Endothelial cell of umbilical vein (primary cell): ENCODE data around the gene ARL13A. TPM values are rescaled to one million over a fixed set of nuclear protein-coding genes. Genes with fewer than 3 reads are reported as not detected.

Experiments
- BruUV-seq: library from RNA; stranded (reverse); fragments of 400-500 nt; replicated peaks from 2 replicates; lab custom pipeline; 2021; lab: Mats Ljungman, UMichigan
- CTCF ChIA-PET: fragments of 300-600, 350-600 bp; sonication (Branson Sonifier 250); formaldehyde crosslinking; loops from one replicate; lab custom pipeline; 2021; ENCODE audit warnings: antibody characterized with exemption, inconsistent platforms; lab: Charles Lee
- POLR2A ChIA-PET: fragments of 300-600, 350-600 bp; sonication (Branson Sonifier 250); formaldehyde crosslinking; loops from one replicate; lab custom pipeline; 2021; ENCODE audit warnings: antibody characterized with exemption, inconsistent platforms; lab: Charles Lee
- DNase-seq: peaks from one replicate; pipeline ENCODE4 v3.0.0-alpha.2; 2011; ENCODE audit warnings: low read depth, low spot score
- FAIRE-seq: peaks from 2 replicates; lab custom pipeline; 2011; peaks lifted over from hg19 to GRCh38; lab: Jason Lieb, UNC
- H2AFZ ChIP-seq: 2 replicates; pipeline ENCODE4 v1.6.0; 2012; ENCODE audit warnings: low read depth, low read length, control low read depth, inconsistent platforms
- H3K27ac ChIP-seq: 2 replicates; pipeline ENCODE4 v1.5.1; 2011; ENCODE audit warnings: low read depth, mild to moderate bottlenecking, control low read depth, low read length, moderate library complexity; ENCODE audit not compliant: insufficient read depth
- H3K27me3 ChIP-seq, 2 experiments: 2 replicates each; pipeline versions ENCODE4 v1.6.0 to v1.6.1; 2011; ENCODE audit warnings: low read length in 2 of 2, mixed read lengths in 1 of 2; ENCODE audit not compliant: control insufficient read depth in 2 of 2, insufficient read depth in 2 of 2
- H3K36me3 ChIP-seq, 2 experiments: 2 replicates in 1 of 2; 3 replicates in 1 of 2; pipeline ENCODE4 v1.5.1; 2011; ENCODE audit warnings: low read length in 2 of 2, mild to moderate bottlenecking in 1 of 2, moderate library complexity in 1 of 2; ENCODE audit not compliant: control insufficient read depth in 2 of 2, insufficient read depth in 2 of 2; ENCODE audit errors: extremely low read depth in 1 of 2
- H3K4me1 ChIP-seq: 3 replicates; pipeline ENCODE4 v1.5.1; 2011; ENCODE audit warnings: mild to moderate bottlenecking, low read length; ENCODE audit not compliant: control insufficient read depth, insufficient read depth; ENCODE audit errors: extremely low read depth
- H3K4me2 ChIP-seq: 2 replicates; pipeline ENCODE4 v1.6.1; 2011; ENCODE audit warnings: low read length, control low read depth, mixed read lengths; ENCODE audit not compliant: insufficient read depth
- H3K4me3 ChIP-seq, 3 experiments: fragments of 200-600 bp in 1 of 3; sonication (generic), shearing (Covaris generic) in 1 of 3; replicated peaks in 1 of 3; 2 replicates each; pipeline ENCODE4 v1.5.1; 2011 to 2016; ENCODE audit warnings: control low read depth in 3 of 3, low read length in 3 of 3, mild to moderate bottlenecking in 2 of 3, inconsistent platforms in 1 of 3, low read depth in 1 of 3, moderate library complexity in 1 of 3; ENCODE audit not compliant: insufficient read depth in 1 of 3
- H3K79me2 ChIP-seq: 2 replicates; pipeline ENCODE4 v1.6.0; 2012; ENCODE audit warnings: low read length, inconsistent platforms; ENCODE audit not compliant: control insufficient read depth, insufficient read depth
- H3K9ac ChIP-seq: replicated peaks from 2 replicates; pipeline ENCODE3; 2011; ENCODE audit warnings: low read length, control low read depth; ENCODE audit not compliant: insufficient read depth; ENCODE audit errors: extremely low read depth
- H3K9me1 ChIP-seq: replicated peaks from 3 replicates; pipeline ENCODE4 v1.6.0; 2011; ENCODE audit warnings: mild to moderate bottlenecking, low read length; ENCODE audit not compliant: control insufficient read depth, insufficient read depth; ENCODE audit errors: extremely low read depth
- H3K9me3 ChIP-seq: replicated peaks from 2 replicates; pipeline ENCODE4 v1.5.1; 2012; ENCODE audit warnings: low read length, inconsistent platforms; ENCODE audit not compliant: control insufficient read depth, insufficient read depth
- H4K20me1 ChIP-seq: replicated peaks from 2 replicates; pipeline ENCODE3; 2011; ENCODE audit warnings: mild to moderate bottlenecking, low read length; ENCODE audit not compliant: control insufficient read depth, insufficient read depth; ENCODE audit errors: extremely low read depth
- EZH2 ChIP-seq: IDR thresholded peaks from 2 replicates; pipeline ENCODE4 v1.6.1; 2012; ENCODE audit warnings: borderline replicate concordance, low read depth, mild to moderate bottlenecking, moderate library complexity, low read length, inconsistent platforms; ENCODE audit not compliant: severe bottlenecking
- FOS ChIP-seq: IDR thresholded peaks from 2 replicates; pipeline ENCODE4 v1.6.1; 2011; ENCODE audit warnings: mild to moderate bottlenecking, low read length, moderate library complexity, borderline replicate concordance; ENCODE audit not compliant: insufficient read depth
- GATA2 ChIP-seq: IDR thresholded peaks from 2 replicates; pipeline ENCODE4 v1.7.0; 2011; ENCODE audit warnings: low read depth, mild to moderate bottlenecking, moderate library complexity, mixed read lengths, low read length; ENCODE audit not compliant: insufficient read length, insufficient read depth
- JUN ChIP-seq: IDR thresholded peaks from 2 replicates; pipeline ENCODE4 v1.6.1; 2011; ENCODE audit warnings: borderline replicate concordance, low read depth; ENCODE audit not compliant: insufficient read length, insufficient read depth
- MYC ChIP-seq: IDR thresholded peaks from one replicate; pipeline ENCODE4 v1.6.1; 2011; ENCODE audit warnings: mild to moderate bottlenecking, low read depth, low read length
- POLR2A ChIP-seq: IDR thresholded peaks from 2 replicates; pipeline ENCODE4 v1.6.1; 2012; ENCODE audit warnings: low read depth, mild to moderate bottlenecking, control low read depth, low read length
- POLR2AphosphoS5 ChIP-seq: IDR thresholded peaks from 2 replicates; pipeline ENCODE4 v1.6.1; 2012; ENCODE audit warnings: low read depth, mild to moderate bottlenecking, control low read depth, low read length, moderate library complexity; ENCODE audit not compliant: insufficient read depth
- dilution Hi-C: fragments of 300-500 bp; cut with MboI; formaldehyde crosslinking; loops from one replicate; pipeline ENCODE4 v1.15.0; 2019; ENCODE audit warnings: low sequenced_read_pairs; ENCODE audit not compliant: extremely low pct_ligation_motif_present
- intact Hi-C: fragments of 100-400 bp; cut with micrococcal nuclease; formaldehyde crosslinking; loops from one replicate; pipeline ENCODE4 v1.10.0; 2022
- polyA plus RNA-seq, 4 experiments: library from polyadenylated mRNA; depleted of rRNA in 3 of 4; stranded (reverse) in 3 of 4; unstranded in 1 of 4; fragments of >200 nt; gene quantifications; 2 replicates each; pipeline versions ENCODE4 v1.2.1 to v1.2.3, GENCODE V29; 2011 to 2012; ENCODE audit warnings: missing spikeins in 1 of 4
- total RNA-seq: library from RNA; stranded (reverse); gene quantifications from 2 replicates; pipeline ENCODE4 v1.2.3, GENCODE V29; 2021
- TF ChIP-seq, protein P1 (sequence below), 2 donors: IDR thresholded peaks; 1 replicate in 1 of 2; 2 replicates in 1 of 2; pipeline ENCODE4 v1.5.1; 2011; ENCODE audit warnings: low read length in 2 of 2, mild to moderate bottlenecking in 2 of 2, moderate library complexity in 2 of 2, control low read depth in 1 of 2, inconsistent platforms in 1 of 2, low read depth in 1 of 2; ENCODE audit not compliant: insufficient read depth in 1 of 2; ENCODE audit errors: extremely low read depth in 1 of 2
- TF ChIP-seq, protein P2 (sequence below): IDR thresholded peaks from 2 replicates; pipeline ENCODE4 v1.6.1; 2011; ENCODE audit not compliant: insufficient read depth, insufficient read length

The ARL13A gene
- total and polyA plus RNA-seq, 2 donors (not counting 3 experiments of a cell fraction or from before 2014, with no cell fraction given): not detected

DNA sequence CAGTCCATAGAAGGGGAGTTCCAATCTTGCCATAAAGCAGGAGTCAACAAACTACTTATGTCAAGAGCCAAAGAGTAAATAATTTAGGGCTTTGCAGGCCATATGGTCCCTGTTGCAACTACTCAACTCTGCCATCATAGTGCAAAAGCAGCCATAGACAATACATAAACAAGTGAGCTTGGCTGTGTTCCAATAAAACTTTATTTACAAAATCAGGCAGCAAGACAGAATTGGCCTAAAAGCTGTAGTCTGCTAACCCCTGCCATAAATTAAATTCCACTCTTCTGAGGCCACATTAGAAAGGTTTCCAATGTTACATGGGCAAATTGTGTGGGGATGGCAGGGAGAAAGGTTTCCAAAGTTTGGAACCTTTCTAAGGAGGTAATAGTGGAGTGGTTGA lies 67.7 kb downstream of the ARL13A start:
- no peak for FAIRE-seq
- Histone ChIP-seq H2AFZ (no peak overlapping the region), H3K9me3 (no peaks in the 10 kb centered on the region), H3K27ac (no peak overlapping the region), H3K27me3 (no peaks in the 10 kb centered on the region), H3K4me1 (no peaks in the 10 kb centered on the region), H4K20me1 (no peaks in the 10 kb centered on the region), H3K79me2 (no peaks in the 10 kb centered on the region), H3K4me3 (no peak overlapping the region), H3K9me1 (no peaks in the 10 kb centered on the region), H3K36me3 (peaks cover 0 to 3% of the 10 kb centered on the region in 2 experiments), H3K9ac (no peak overlapping the region), H3K4me2 (no peak overlapping the region)
- CTCF ChIA-PET: no interaction called here
- TF ChIP-seq JUN: no peak
- TF ChIP-seq, protein P1, sequence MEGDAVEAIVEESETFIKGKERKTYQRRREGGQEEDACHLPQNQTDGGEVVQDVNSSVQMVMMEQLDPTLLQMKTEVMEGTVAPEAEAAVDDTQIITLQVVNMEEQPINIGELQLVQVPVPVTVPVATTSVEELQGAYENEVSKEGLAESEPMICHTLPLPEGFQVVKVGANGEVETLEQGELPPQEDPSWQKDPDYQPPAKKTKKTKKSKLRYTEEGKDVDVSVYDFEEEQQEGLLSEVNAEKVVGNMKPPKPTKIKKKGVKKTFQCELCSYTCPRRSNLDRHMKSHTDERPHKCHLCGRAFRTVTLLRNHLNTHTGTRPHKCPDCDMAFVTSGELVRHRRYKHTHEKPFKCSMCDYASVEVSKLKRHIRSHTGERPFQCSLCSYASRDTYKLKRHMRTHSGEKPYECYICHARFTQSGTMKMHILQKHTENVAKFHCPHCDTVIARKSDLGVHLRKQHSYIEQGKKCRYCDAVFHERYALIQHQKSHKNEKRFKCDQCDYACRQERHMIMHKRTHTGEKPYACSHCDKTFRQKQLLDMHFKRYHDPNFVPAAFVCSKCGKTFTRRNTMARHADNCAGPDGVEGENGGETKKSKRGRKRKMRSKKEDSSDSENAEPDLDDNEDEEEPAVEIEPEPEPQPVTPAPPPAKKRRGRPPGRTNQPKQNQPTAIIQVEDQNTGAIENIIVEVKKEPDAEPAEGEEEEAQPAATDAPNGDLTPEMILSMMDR (IDR thresholded peaks at IDR 0.05; ENCODE audit: extremely low read depth in 1 of 2, insufficient read depth in 1 of 2, low read depth in 1 of 2, low read length in 2 of 2): no peak
- TF ChIP-seq FOS: no peak
- TF ChIP-seq, protein P2, sequence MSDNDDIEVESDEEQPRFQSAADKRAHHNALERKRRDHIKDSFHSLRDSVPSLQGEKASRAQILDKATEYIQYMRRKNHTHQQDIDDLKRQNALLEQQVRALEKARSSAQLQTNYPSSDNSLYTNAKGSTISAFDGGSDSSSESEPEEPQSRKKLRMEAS: no peak
- no peak for TF ChIP-seq GATA2
- TF ChIP-seq POLR2A: no peak
- TF ChIP-seq POLR2AphosphoS5: no peak
- no peak for TF ChIP-seq EZH2
- no peak for TF ChIP-seq MYC
- intact Hi-C loops (no loop called here), dilution Hi-C loops (no loop called here)
- POLR2A ChIA-PET: no interaction called here
- no peak for DNase-seq
- no TSS peak for BruUV-seq
